OCI-LY1 (cell line): ENCODE results near the gene HYAL1.
"Not testable (repeated sequence)": the region's sequence is repeated elsewhere in the genome, so short reads cannot be mapped to it uniquely, and the experiment has no call there.

Experiments used
- H2AFZ ChIP-seq: fragments of 200-600 bp; sonication (generic), shearing (Covaris generic); 2 replicates; pipeline ENCODE4 v1.6.0; 2014; ENCODE audit warnings: antibody characterized with exemption, mild to moderate bottlenecking, low read length
- H3F3A ChIP-seq: fragments of 200-600 bp; sonication (generic), shearing (Covaris generic); 2 replicates; pipeline ENCODE4 v1.6.0; 2014; ENCODE audit warnings: mild to moderate bottlenecking, antibody characterized with exemption, low read length, moderate library complexity; ENCODE audit not compliant: insufficient read depth
- H3K27ac ChIP-seq: fragments of 200-600 bp; sonication (generic); 2 replicates; pipeline ENCODE4 v1.5.1; 2014; ENCODE audit warnings: low read length, mixed run types, mild to moderate bottlenecking, low read depth; ENCODE audit not compliant: poor library complexity, severe bottlenecking
- H3K27me3 ChIP-seq: fragments of 200-600 bp; sonication (generic); 2 replicates; pipeline ENCODE4 v1.6.0; 2014; ENCODE audit warnings: antibody characterized with exemption, mild to moderate bottlenecking, low read length, moderate library complexity; ENCODE audit not compliant: insufficient read depth
- H3K36me3 ChIP-seq: fragments of 200-600 bp; sonication (generic); 2 replicates; pipeline ENCODE4 v1.6.1; 2014; ENCODE audit warnings: mild to moderate bottlenecking, antibody characterized with exemption, low read length, moderate library complexity, mixed read lengths; ENCODE audit not compliant: insufficient read depth
- H3K4me1 ChIP-seq: fragments of 200-600 bp; sonication (generic); 2 replicates; pipeline ENCODE4 v1.5.1; 2014; ENCODE audit warnings: mild to moderate bottlenecking, low read length, moderate library complexity; ENCODE audit not compliant: insufficient read depth, severe bottlenecking
- H3K4me2 ChIP-seq: fragments of 200-600 bp; sonication (generic), shearing (Covaris generic); 2 replicates; pipeline ENCODE4 v1.6.1; 2014; ENCODE audit warnings: low read length
- H3K4me3 ChIP-seq: fragments of 200-600 bp; sonication (generic); 2 replicates; pipeline ENCODE4 v1.5.1; 2014; ENCODE audit warnings: low read length, low read depth, mild to moderate bottlenecking, mixed read lengths; ENCODE audit not compliant: poor library complexity, severe bottlenecking
- H3K79me2 ChIP-seq: fragments of 200-600 bp; shearing (Covaris generic); 2 replicates; pipeline ENCODE4 v1.6.1; 2016; ENCODE audit warnings: mixed run types, low read length, mixed read lengths; ENCODE audit not compliant: insufficient read depth
- H3K9ac ChIP-seq: fragments of 200-600 bp; sonication (generic), shearing (Covaris generic); 2 replicates; pipeline ENCODE4 v1.6.1; 2014; ENCODE audit warnings: mild to moderate bottlenecking, low read length, mixed read lengths
- H3K9me2 ChIP-seq: fragments of 200-600 bp; sonication (generic), shearing (Covaris generic); 2 replicates; pipeline ENCODE4 v1.6.1; 2014; ENCODE audit warnings: low read depth, mild to moderate bottlenecking, low read length, mixed read lengths
- H3K9me3 ChIP-seq: fragments of 200-600 bp; shearing (Covaris generic); 2 replicates; pipeline ENCODE4 v1.6.1; 2014; ENCODE audit warnings: low read length, mixed read lengths
- H4K20me1 ChIP-seq: fragments of 200-600 bp; sonication (generic), shearing (Covaris generic); 2 replicates; pipeline ENCODE4 v1.6.0; 2016; ENCODE audit warnings: mild to moderate bottlenecking, low read length; ENCODE audit not compliant: insufficient read depth
- EZH2 ChIP-seq: fragments of 200-600 bp; sonication (generic), shearing (Covaris generic); IDR thresholded peaks from 2 replicates; pipeline ENCODE4 v1.8.0; 2017; ENCODE audit warnings: borderline replicate concordance, mixed run types, mild to moderate bottlenecking, antibody characterized with exemption, low read length, moderate library complexity, mixed read lengths
- TF ChIP-seq, protein P1 (sequence below): fragments of 200-600 bp; sonication (generic), shearing (Covaris generic); IDR thresholded peaks from 2 replicates; pipeline ENCODE4 v1.5.1; 2017; ENCODE audit warnings: mild to moderate bottlenecking, antibody characterized with exemption, low read length, moderate library complexity, mixed read lengths

HYAL1 gene

DNA sequence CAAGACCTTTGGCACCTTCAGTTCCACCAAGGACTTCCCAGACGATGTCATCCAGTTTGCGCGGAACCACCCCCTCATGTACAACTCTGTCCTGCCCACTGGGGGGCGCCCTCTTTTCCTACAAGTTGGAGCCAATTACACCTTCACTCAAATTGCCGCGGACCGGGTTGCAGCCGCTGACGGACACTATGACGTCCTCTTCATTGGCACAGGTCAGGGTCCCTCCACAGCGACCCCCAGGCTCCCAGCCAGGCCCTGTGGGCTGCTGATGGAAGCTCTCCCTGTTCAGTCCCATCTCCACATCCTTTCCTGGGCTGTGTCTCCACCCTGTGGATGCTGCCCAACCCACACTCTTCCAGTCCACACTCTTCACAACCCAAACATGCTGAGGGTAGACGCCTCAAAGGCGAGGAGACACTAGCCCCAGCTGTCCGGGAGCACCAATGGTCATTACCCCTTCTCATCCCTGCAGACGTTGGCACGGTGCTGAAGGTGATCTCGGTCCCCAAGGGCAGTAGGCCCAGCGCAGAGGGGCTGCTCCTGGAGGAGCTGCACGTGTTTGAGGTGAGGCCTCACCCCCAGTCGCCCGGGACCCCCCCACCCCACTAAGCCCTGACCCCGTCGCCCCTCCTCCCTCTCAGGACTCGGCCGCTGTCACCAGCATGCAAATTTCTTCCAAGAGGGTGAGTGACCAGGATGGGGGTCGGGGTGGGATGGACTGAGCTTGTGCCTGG lies 28.8 kb downstream of the HYAL1 start:
- Histone ChIP-seq H3K27me3 (no peaks in the 10 kb centered on the region), H3K9ac (no peak overlapping the region), H3K9me2 (no peaks in the 10 kb centered on the region), H3K27ac (no peak overlapping the region), H4K20me1 (no peaks in the 10 kb centered on the region), H2AFZ (no peak overlapping the region), H3K36me3 (no peaks in the 10 kb centered on the region), H3K9me3 (no peaks in the 10 kb centered on the region), H3K4me1 (peaks cover 6% of the 10 kb centered on the region), H3F3A (no peaks in the 10 kb centered on the region), H3K4me2 (no peak overlapping the region; the same call in 1 of the 2 replicates), H3K4me3 (no peak overlapping the region), H3K79me2 (no peaks in the 10 kb centered on the region)
- TF ChIP-seq EZH2 = no peak
- TF ChIP-seq, protein P1, sequence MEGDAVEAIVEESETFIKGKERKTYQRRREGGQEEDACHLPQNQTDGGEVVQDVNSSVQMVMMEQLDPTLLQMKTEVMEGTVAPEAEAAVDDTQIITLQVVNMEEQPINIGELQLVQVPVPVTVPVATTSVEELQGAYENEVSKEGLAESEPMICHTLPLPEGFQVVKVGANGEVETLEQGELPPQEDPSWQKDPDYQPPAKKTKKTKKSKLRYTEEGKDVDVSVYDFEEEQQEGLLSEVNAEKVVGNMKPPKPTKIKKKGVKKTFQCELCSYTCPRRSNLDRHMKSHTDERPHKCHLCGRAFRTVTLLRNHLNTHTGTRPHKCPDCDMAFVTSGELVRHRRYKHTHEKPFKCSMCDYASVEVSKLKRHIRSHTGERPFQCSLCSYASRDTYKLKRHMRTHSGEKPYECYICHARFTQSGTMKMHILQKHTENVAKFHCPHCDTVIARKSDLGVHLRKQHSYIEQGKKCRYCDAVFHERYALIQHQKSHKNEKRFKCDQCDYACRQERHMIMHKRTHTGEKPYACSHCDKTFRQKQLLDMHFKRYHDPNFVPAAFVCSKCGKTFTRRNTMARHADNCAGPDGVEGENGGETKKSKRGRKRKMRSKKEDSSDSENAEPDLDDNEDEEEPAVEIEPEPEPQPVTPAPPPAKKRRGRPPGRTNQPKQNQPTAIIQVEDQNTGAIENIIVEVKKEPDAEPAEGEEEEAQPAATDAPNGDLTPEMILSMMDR = peak; percentile 95

DNA sequence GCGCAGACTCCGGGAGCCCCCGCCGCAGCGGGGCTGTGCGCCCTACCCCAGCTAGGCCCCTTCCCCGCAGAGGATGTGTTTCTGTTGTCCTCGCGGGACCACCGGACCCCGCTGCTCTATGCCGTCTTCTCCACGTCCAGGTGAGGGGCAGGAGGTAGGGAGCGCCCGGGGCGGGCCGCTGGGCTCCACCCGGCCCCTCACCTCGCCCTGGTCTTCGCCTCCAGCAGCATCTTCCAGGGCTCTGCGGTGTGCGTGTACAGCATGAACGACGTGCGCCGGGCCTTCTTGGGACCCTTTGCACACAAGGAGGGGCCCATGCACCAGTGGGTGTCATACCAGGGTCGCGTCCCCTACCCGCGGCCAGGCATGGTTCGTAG lies 29.7 kb downstream of the HYAL1 start:
- no peak overlapping the region for H3K27ac ChIP-seq
- no peak overlapping the region for H3K4me2 ChIP-seq
- no peak overlapping the region for H2AFZ ChIP-seq
- no peaks in the 10 kb centered on the region for H3K9me3 ChIP-seq
- H3F3A ChIP-seq = no peaks in the 10 kb centered on the region
- no peak overlapping the region for H3K9ac ChIP-seq
- TF ChIP-seq EZH2 = no peak
- TF ChIP-seq, protein P1 = no peak
- no peaks in the 10 kb centered on the region for H4K20me1 ChIP-seq
- H3K4me3 ChIP-seq = no peak overlapping the region
- no peaks in the 10 kb centered on the region for H3K36me3 ChIP-seq
- no peaks in the 10 kb centered on the region for H3K79me2 ChIP-seq
- H3K4me1 ChIP-seq = peaks cover 6% of the 10 kb centered on the region
- no peaks in the 10 kb centered on the region for H3K27me3 ChIP-seq
- H3K9me2 ChIP-seq = no peaks in the 10 kb centered on the region

DNA sequence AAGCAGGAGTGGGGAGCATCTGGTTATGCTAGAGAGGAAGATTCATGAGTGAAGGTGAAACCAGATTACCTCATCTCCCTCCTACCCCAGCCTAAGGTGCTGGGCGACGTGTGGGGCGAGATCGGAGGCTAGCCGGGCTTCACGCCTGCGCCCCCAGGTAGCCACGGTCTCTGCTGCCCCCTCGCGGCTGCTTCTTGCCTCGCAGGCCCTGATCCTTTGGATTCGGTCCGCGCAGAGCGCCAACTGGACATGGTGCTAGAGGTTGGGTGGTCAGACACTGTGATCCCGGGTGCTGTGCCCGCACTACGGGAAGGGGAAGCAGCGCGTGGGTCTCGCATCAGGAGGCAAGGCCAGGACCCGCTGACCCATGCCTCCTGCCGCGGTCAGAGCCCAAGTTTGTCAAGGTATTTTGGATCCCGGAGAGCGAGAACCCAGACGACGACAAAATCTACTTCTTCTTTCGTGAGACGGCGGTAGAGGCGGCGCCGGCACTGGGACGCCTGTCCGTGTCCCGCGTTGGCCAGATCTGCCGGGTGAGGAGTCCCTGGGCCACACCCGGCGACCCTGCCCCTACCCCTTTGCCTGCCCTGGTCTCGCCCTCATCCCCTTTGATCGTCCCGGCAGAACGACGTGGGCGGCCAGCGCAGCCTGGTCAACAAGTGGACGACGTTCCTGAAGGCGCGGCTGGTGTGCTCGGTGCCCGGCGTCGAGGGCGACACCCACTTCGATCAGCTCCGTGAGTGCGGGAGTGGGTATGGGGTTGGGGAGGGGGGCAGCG lies 30.3 kb downstream of the HYAL1 start:
- no peaks in the 10 kb centered on the region for H3K9me2 ChIP-seq
- no peaks in the 10 kb centered on the region for H3K36me3 ChIP-seq
- no peaks in the 10 kb centered on the region for H3K9me3 ChIP-seq
- TF ChIP-seq EZH2 = no peak
- TF ChIP-seq, protein P1 = peak; percentile 97
- no peaks in the 10 kb centered on the region for H3F3A ChIP-seq
- H3K9ac ChIP-seq = no peak overlapping the region
- peaks cover 6% of the 10 kb centered on the region for H3K4me1 ChIP-seq
- no peak overlapping the region for H3K27ac ChIP-seq
- H2AFZ ChIP-seq = no peak overlapping the region
- H4K20me1 ChIP-seq = no peaks in the 10 kb centered on the region
- H3K27me3 ChIP-seq = no peaks in the 10 kb centered on the region
- peak overlapping the region; percentile 26; the same call in 1 of the 2 replicates for H3K4me2 ChIP-seq
- no peaks in the 10 kb centered on the region for H3K79me2 ChIP-seq
- no peak overlapping the region for H3K4me3 ChIP-seq

DNA sequence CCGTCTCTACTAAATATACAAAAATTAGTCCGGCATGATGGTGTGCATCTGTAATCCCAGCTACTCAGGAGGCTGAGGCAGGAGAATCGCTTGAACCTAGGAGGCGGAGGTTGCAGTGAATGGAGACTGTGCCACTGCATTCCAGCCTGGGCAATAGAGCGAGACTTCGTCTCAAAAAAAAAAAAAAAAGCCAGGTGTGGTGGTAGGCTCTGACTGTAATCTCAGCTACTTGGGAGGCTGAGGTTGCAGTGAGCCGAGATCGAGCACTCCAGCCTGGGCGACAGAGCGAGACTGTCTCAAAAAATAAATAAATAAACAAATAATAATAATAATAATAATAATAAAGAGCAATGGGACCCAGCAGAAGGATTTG lies 30.9 kb downstream of the HYAL1 start:
- not testable (repeated sequence) for H3K9me2 ChIP-seq, H3K4me1 ChIP-seq, H3K4me3 ChIP-seq, H3K9ac ChIP-seq, H2AFZ ChIP-seq, H3K27me3 ChIP-seq, H3K36me3 ChIP-seq, H3F3A ChIP-seq, H4K20me1 ChIP-seq, H3K79me2 ChIP-seq, H3K27ac ChIP-seq, H3K4me2 ChIP-seq, H3K9me3 ChIP-seq
